IMR-90 (cell line): ENCODE measurements around the gene NFAT5. TPM values are rescaled to one million over a fixed set of nuclear protein-coding genes. Genes with fewer than 3 reads are reported as not detected.
"Not testable (repeated sequence)": the region's sequence is repeated elsewhere in the genome, so short reads cannot be mapped to it uniquely, and the experiment has no call there.

Source experiments
- ATAC-seq: fragments of 200-7000 bp; cut with Tn5 transposase; 2 replicates; pipeline ENCODE4 v1.9.1; 2020; ENCODE audit warnings: low read depth, mild to moderate bottlenecking, moderate library complexity
- BruUV-seq: library from RNA; stranded (reverse); fragments of 400-500 nt; replicated peaks from 2 replicates; lab custom pipeline; 2021; lab: Mats Ljungman, UMichigan
- CTCF ChIA-PET: fragments of 300-600 bp; formaldehyde crosslinking; extraction: SDS; loops from one replicate; lab custom pipeline; 2021; ENCODE audit warnings: antibody characterized with exemption; lab: Yijun Ruan, JAX
- POLR2A ChIA-PET: fragments of 300-600 bp; sonication (Branson Sonifier 250); formaldehyde crosslinking; loops from one replicate; lab custom pipeline; 2022; ENCODE audit warnings: antibody characterized with exemption; ENCODE audit not compliant: unreplicated experiment; lab: Charles Lee
- DNase-seq: peaks from one replicate; pipeline ENCODE4 v3.0.0; 2013
- H2AFZ ChIP-seq: replicated peaks from 2 replicates; pipeline ENCODE3; 2013; ENCODE audit warnings: low read length, mild to moderate bottlenecking; ENCODE audit not compliant: poor library complexity
- H2AK5ac ChIP-seq: 2 replicates; pipeline ENCODE4 v1.6.1; 2013; ENCODE audit warnings: low read depth, low read length, inconsistent platforms
- H2AK9ac ChIP-seq: replicated peaks from 2 replicates; pipeline ENCODE3; 2013; ENCODE audit warnings: mild to moderate bottlenecking, low read depth, low read length, moderate library complexity; ENCODE audit not compliant: poor library complexity
- H2BK120ac ChIP-seq: 2 replicates; pipeline ENCODE4 v1.6.1; 2013; ENCODE audit warnings: low read depth, low read length, inconsistent platforms
- H2BK15ac ChIP-seq: 3 replicates; pipeline ENCODE4 v1.6.1; 2013; ENCODE audit warnings: low read depth, low read length, inconsistent platforms
- H2BK20ac ChIP-seq: 2 replicates; pipeline ENCODE4 v1.6.1; 2013; ENCODE audit warnings: low read depth, mild to moderate bottlenecking, inconsistent platforms, low read length, moderate library complexity
- H2BK5ac ChIP-seq: 2 replicates; pipeline ENCODE4 v1.6.1; 2013; ENCODE audit warnings: mild to moderate bottlenecking, low read depth, low read length, inconsistent platforms; ENCODE audit not compliant: poor library complexity, severe bottlenecking
- H3K14ac ChIP-seq: replicated peaks from 2 replicates; pipeline ENCODE4 v1.6.1; 2013; ENCODE audit warnings: low read depth, low read length, inconsistent platforms
- H3K18ac ChIP-seq: 2 replicates; pipeline ENCODE4 v1.6.1; 2013; ENCODE audit warnings: low read depth, low read length, control low read depth
- H3K23ac ChIP-seq: 2 replicates; pipeline ENCODE4 v1.6.1; 2013; ENCODE audit warnings: low read depth, low read length, inconsistent platforms
- H3K27ac ChIP-seq: 2 replicates; pipeline ENCODE4 v1.5.1; 2013; ENCODE audit warnings: mild to moderate bottlenecking, control low read depth, low read length; ENCODE audit not compliant: insufficient read depth
- H3K27me3 ChIP-seq: 2 replicates; pipeline ENCODE4 v1.6.1; 2013; ENCODE audit warnings: low read length; ENCODE audit not compliant: control insufficient read depth, insufficient read depth
- H3K36me3 ChIP-seq: 2 replicates; pipeline ENCODE4 v1.6.1; 2013; ENCODE audit warnings: low read length, mixed read lengths; ENCODE audit not compliant: control insufficient read depth, insufficient read depth
- H3K4ac ChIP-seq: 2 replicates; pipeline ENCODE4 v1.6.1; 2013; ENCODE audit warnings: low read depth, low read length, inconsistent platforms
- H3K4me1 ChIP-seq: 2 replicates; pipeline ENCODE4 v1.6.1; 2013; ENCODE audit warnings: low read length, mixed read lengths; ENCODE audit not compliant: control insufficient read depth, insufficient read depth
- H3K4me2 ChIP-seq: 2 replicates; pipeline ENCODE4 v1.6.1; 2013; ENCODE audit warnings: low read depth, mild to moderate bottlenecking, control low read depth, low read length, moderate library complexity
- H3K4me3 ChIP-seq: 2 replicates; pipeline ENCODE4 v1.5.1; 2013; ENCODE audit warnings: low read depth, mild to moderate bottlenecking, control low read depth, low read length, moderate library complexity; ENCODE audit not compliant: insufficient read depth
- H3K56ac ChIP-seq: 2 replicates; pipeline ENCODE4 v1.6.1; 2013; ENCODE audit warnings: low read length, inconsistent platforms; ENCODE audit not compliant: insufficient read depth; ENCODE audit errors: extremely low read depth
- H3K79me1 ChIP-seq, 2 experiments: 2 replicates each; pipeline ENCODE4 v1.6.1; 2013; ENCODE audit warnings: low read length in 2 of 2, inconsistent platforms in 1 of 2, low read depth in 1 of 2
- H3K9ac ChIP-seq: 2 replicates; pipeline ENCODE4 v1.6.1; 2013; ENCODE audit warnings: low read depth, low read length, control low read depth
- H3K9me1 ChIP-seq: 2 replicates; pipeline ENCODE4 v1.6.1; 2013; ENCODE audit warnings: low read length, inconsistent platforms; ENCODE audit not compliant: insufficient read depth
- H3K9me3 ChIP-seq: 2 replicates; pipeline ENCODE4 v1.6.1; 2013; ENCODE audit warnings: low read length; ENCODE audit not compliant: control insufficient read depth, insufficient read depth
- H4K20me1 ChIP-seq: 2 replicates; pipeline ENCODE4 v1.6.1; 2013; ENCODE audit warnings: low read length, inconsistent platforms; ENCODE audit not compliant: insufficient read depth
- H4K5ac ChIP-seq: 2 replicates; pipeline ENCODE4 v1.6.1; 2013; ENCODE audit warnings: mild to moderate bottlenecking, low read depth, low read length, control low read depth
- H4K8ac ChIP-seq, 2 experiments: 2 replicates each; pipeline ENCODE4 v1.6.1; 2013; ENCODE audit warnings: low read depth in 2 of 2, low read length in 2 of 2, control low read depth in 1 of 2, inconsistent platforms in 1 of 2
- H4K91ac ChIP-seq: 2 replicates; pipeline ENCODE4 v1.6.1; 2013; ENCODE audit warnings: low read depth, low read length, inconsistent platforms; ENCODE audit not compliant: insufficient read depth
- WGBS, 2 experiments: methylation state at CpG; one replicate each; pipeline versions ENCODE4 v1.1.5 to v1.1.7; 2013; ENCODE audit warnings: missing lambda C conversion rate in 2 of 2; ENCODE audit not compliant: insufficient read length in 1 of 2; ENCODE audit errors: extremely low coverage in 2 of 2; 5-methylcytosine and 5-hydroxymethylcytosine counted together
- dilution Hi-C: fragments of 300-500 bp; cut with HindIII; formaldehyde crosslinking; loops from one replicate; pipeline ENCODE4 v1.14.3; 2018; ENCODE audit warnings: low sequenced_read_pairs; ENCODE audit not compliant: unreplicated experiment
- in situ Hi-C: fragments of 300-500 bp; cut with MboI; formaldehyde crosslinking; loops from 3 replicates; pipeline ENCODE4 v1.14.3; 2019; ENCODE audit warnings: low sequenced_read_pairs, inconsistent platforms, mixed read lengths
- intact Hi-C: fragments of 100-400 bp; cut with micrococcal nuclease; formaldehyde crosslinking; loops from 2 replicates; pipeline ENCODE4 v1.10.0; 2022
- polyA plus RNA-seq, 3 experiments: library from polyadenylated mRNA; depleted of rRNA; stranded (reverse); fragments of >200 nt; gene quantifications; 2 replicates each; pipeline ENCODE4 v1.2.3, GENCODE V29; 2012; ENCODE audit warnings: low replicate concordance in 1 of 3
- total RNA-seq: library from RNA; depleted of rRNA; stranded (reverse); fragments of >200 nt; gene quantifications from 2 replicates; pipeline ENCODE4 v1.2.3, GENCODE V29; 2012

The NFAT5 gene
- total and polyA plus RNA-seq, 2 of the 4 experiments (the other 2 are of a cell fraction): 10.9 to 20.1 TPM

DNA sequence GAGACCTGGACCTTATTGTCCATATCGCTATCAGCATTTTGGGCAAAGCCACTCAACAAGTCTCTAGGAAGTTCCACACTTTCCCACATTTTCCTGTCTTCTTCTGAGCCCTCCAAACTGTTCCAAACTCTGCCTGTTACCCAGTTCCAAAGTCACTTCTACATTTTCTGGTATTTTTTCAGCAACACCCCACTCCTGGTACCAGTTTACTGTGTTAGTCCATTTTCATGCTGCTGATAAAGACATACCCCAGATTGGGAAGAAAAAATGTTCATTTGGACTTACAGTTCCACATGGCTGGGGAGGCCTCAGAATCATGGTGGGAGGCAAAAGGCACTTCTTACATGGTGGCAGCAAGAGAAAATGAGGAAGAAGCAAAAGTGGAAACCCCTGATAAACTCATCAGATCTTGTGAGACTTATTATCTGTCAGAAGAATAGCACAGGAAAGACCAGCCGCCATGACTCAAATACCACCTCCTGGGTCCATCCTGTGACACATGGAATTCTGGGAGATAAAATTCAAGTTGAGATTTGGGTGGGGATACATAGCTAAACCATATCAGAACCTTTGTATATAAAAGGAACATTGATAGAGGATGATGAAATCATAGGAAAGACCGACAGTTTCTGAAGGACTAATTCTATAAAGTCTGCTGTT lies 71.6 kb downstream of the NFAT5 start:
- Histone ChIP-seq H3K36me3 (peaks cover 18% of the 10 kb centered on the region), H3K9me3 (peaks cover 11% of the 10 kb centered on the region), H3K79me1 (peaks cover 15 to 30% of the 10 kb centered on the region in 2 experiments; a peak in 3 of 4 replicates)
- H3K56ac ChIP-seq, intact Hi-C loops, H3K18ac ChIP-seq, POLR2A ChIA-PET, H3K4me2 ChIP-seq, ATAC-seq, DNase-seq, H4K20me1 ChIP-seq, H2AK9ac ChIP-seq, H3K4me3 ChIP-seq, H3K27ac ChIP-seq, H3K9me1 ChIP-seq, H2AFZ ChIP-seq, dilution Hi-C loops, CTCF ChIA-PET, H4K91ac ChIP-seq, H3K27me3 ChIP-seq, H3K4ac ChIP-seq, H3K4me1 ChIP-seq, H3K14ac ChIP-seq, H2BK5ac ChIP-seq, in situ Hi-C loops, H3K9ac ChIP-seq, BruUV-seq, H2AK5ac ChIP-seq, H2BK15ac ChIP-seq, H4K8ac ChIP-seq, H2BK20ac ChIP-seq, H3K23ac ChIP-seq, H4K5ac ChIP-seq, H2BK120ac ChIP-seq: not testable (repeated sequence)
- WGBS, 2 experiments: 100% methylated on average over 1 of the region's 3 CpGs; no CpG with 5 or more reads in 1 of the 2 experiments

DNA sequence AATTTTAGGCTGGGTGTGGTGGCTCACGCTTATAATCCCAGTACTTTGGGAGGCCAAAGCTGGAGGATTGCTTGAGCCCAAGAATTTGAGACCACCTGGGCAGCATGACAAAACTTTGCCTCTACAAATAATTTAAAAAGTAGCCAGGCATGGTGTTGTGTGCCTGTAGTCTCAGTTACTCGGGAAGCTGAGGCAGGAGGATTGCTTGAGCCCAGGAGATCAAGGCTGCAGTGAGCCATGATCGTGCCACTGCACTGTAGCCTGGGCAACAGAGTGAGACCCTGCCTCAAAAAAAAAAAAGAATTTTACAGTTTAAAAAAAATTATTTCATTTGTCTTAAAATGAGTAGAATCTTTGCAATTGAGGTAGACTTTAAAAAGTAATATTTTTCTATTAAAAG lies 78.2 kb downstream of the NFAT5 start:
- H3K4me1 ChIP-seq, DNase-seq, H2BK120ac ChIP-seq, H2BK5ac ChIP-seq, intact Hi-C loops, H3K27ac ChIP-seq, H3K4me3 ChIP-seq, CTCF ChIA-PET, H3K56ac ChIP-seq, H3K4me2 ChIP-seq, ATAC-seq, H3K23ac ChIP-seq, H2AK5ac ChIP-seq, H3K9ac ChIP-seq, H3K14ac ChIP-seq, in situ Hi-C loops, H3K27me3 ChIP-seq, H2AFZ ChIP-seq, H3K18ac ChIP-seq, H2AK9ac ChIP-seq, H4K91ac ChIP-seq, H2BK20ac ChIP-seq, BruUV-seq, H3K9me1 ChIP-seq, H3K4ac ChIP-seq, dilution Hi-C loops, H4K5ac ChIP-seq, H2BK15ac ChIP-seq, POLR2A ChIA-PET, H3K9me3 ChIP-seq, H4K8ac ChIP-seq: not testable (repeated sequence)
- H3K36me3 ChIP-seq: peaks cover 12% of the 10 kb centered on the region
- H3K79me1 ChIP-seq: peaks cover 23 to 42% of the 10 kb centered on the region in 2 experiments
- peaks cover 19% of the 10 kb centered on the region for H4K20me1 ChIP-seq
- no CpG with 5 or more reads among the region's 3 CpGs for WGBS, 2 experiments
